ENCODE measurements around the gene SLITRK3. TPM values are rescaled to one million over a fixed set of nuclear protein-coding genes. Genes with fewer than 3 reads are reported as not detected.
"Not testable (repeated sequence)": the region's sequence is repeated elsewhere in the genome, so short reads cannot be mapped to it uniquely, and the experiment has no call there.

The SLITRK3 gene
- total RNA-seq, 4 donors from 2014 or later = not detected

DNA sequence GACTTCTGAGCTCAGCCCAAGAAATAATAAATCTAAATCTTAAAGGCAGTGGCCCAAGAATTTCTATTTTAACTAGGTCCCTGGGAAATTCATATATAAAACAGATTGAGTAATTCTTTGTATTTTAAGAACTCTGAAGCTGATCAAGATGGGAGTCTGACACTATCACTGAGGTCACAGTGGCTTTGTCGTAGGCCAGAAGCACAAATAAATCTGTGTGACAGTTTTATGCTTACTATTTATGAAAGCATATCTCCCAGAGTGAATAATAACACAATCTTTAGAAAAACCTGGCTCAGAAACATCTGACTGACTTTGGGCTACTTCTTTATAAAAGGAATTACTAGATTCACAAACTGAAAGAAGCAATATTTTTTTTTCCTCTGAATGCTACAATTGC, 51.9 kb downstream of the SLITRK3 start:
- no peak overlapping the region for H3K27ac ChIP-seq
- no peak overlapping the region for H3K4me3 ChIP-seq
- no peaks in the 10 kb centered on the region for H3K4me1 ChIP-seq
- H3K27me3 ChIP-seq = no peaks in the 10 kb centered on the region
- WGBS, 2 donors = 25 to 31% methylated on average over 1 of the region's 1 CpG
- TF ChIP-seq, protein P1, sequence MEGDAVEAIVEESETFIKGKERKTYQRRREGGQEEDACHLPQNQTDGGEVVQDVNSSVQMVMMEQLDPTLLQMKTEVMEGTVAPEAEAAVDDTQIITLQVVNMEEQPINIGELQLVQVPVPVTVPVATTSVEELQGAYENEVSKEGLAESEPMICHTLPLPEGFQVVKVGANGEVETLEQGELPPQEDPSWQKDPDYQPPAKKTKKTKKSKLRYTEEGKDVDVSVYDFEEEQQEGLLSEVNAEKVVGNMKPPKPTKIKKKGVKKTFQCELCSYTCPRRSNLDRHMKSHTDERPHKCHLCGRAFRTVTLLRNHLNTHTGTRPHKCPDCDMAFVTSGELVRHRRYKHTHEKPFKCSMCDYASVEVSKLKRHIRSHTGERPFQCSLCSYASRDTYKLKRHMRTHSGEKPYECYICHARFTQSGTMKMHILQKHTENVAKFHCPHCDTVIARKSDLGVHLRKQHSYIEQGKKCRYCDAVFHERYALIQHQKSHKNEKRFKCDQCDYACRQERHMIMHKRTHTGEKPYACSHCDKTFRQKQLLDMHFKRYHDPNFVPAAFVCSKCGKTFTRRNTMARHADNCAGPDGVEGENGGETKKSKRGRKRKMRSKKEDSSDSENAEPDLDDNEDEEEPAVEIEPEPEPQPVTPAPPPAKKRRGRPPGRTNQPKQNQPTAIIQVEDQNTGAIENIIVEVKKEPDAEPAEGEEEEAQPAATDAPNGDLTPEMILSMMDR (IDR thresholded peaks at IDR 0.05) = no peak
- TF ChIP-seq EP300 (IDR thresholded peaks at IDR 0.05) (no peak), POLR2A (IDR thresholded peaks at IDR 0.05) (no peak)
- no peaks in the 10 kb centered on the region for H3K36me3 ChIP-seq
- H3K9me3 ChIP-seq = peaks cover 0 to 6% (median 0%) of the 10 kb centered on the region in 4 donors
- DNase-seq (ENCODE audit: low spot score in 2 of 2) = no peak

DNA sequence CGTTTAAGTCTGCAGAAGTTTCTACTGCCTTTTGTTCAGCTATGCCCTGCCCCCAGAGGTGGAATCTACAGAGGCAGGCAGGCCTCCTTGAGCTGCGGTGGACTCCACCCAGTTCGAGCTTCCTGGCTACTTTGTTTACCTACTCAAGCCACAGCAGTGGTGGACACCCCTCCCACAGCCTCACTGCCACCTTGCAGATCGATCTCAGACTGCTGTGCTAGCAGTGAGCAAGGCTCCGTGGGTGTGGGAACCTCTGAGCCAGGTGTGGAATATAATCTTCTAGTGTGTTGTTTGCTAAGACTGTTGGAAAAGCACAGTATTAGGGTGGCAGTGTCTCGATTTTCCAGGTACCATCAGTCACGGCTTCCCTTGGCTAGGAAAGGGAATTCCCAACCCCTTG, 56.3 kb downstream of the SLITRK3 start:
- 83 to 86% methylated on average over 7 of the region's 7 CpGs for WGBS, 2 donors
- H3K4me1 ChIP-seq, H3K36me3 ChIP-seq: not testable (repeated sequence)

More for the DNA sequence above, 56.3 kb downstream of the SLITRK3 start:
- not testable (repeated sequence) for H3K27me3 ChIP-seq; H3K27ac ChIP-seq; DNase-seq (ENCODE audit: low spot score in 2 of 2); H3K4me3 ChIP-seq
- peaks cover 0 to 10% (median 0%) of the 10 kb centered on the region in 4 donors for H3K9me3 ChIP-seq

Other genes starting within 250 kb of the SLITRK3 start
- gene SI, start 117.9 kb downstream of the SLITRK3 start, total RNA-seq = not detected